Measurements from ENCODE around the gene NRGN. TPM values are rescaled to one million over a fixed set of nuclear protein-coding genes. Genes with fewer than 3 reads are reported as not detected.

The NRGN gene
- total RNA-seq, 4 donors from 2014 or later = 1.0 to 3.2 (median 2.0) TPM

- peak; percentile 92 for ATAC-seq (ENCODE audit: low FRiP score)
- TF ChIP-seq CTCF (IDR thresholded peaks at IDR 0.05) = no peak
- peak; percentile 48 for DNase-seq (ENCODE audit: low spot score)
Observed at GRCh38 chr11:124746621-124747243, 7.0 kb downstream of the NRGN start.

GRCh38 chr11:124747406-124748099 lies 7.8 kb downstream of the NRGN start:
- DNase-seq (ENCODE audit: low spot score) (no peak), ATAC-seq (ENCODE audit: low FRiP score) (no peak)
- TF ChIP-seq CTCF (IDR thresholded peaks at IDR 0.05) = no peak

GRCh38 chr11:124748100-124748418 lies 8.3 kb downstream of the NRGN start:
- ATAC-seq (ENCODE audit: low FRiP score) (no peak), DNase-seq (ENCODE audit: low spot score) (no peak)
- no peak for TF ChIP-seq CTCF (IDR thresholded peaks at IDR 0.05)

GRCh38 chr11:124748481-124749343 lies 9.0 kb downstream of the NRGN start:
- ATAC-seq (ENCODE audit: low FRiP score) (no peak), DNase-seq (ENCODE audit: low spot score) (no peak)
- no peak for TF ChIP-seq CTCF (IDR thresholded peaks at IDR 0.05)

- no peak for ATAC-seq (ENCODE audit: low FRiP score)
- no peak for TF ChIP-seq CTCF (IDR thresholded peaks at IDR 0.05)
- no peak for DNase-seq (ENCODE audit: low spot score)
Observed at GRCh38 chr11:124749912-124750311, 10.2 kb downstream of the NRGN start.

- DNase-seq (ENCODE audit: low spot score) (no peak), ATAC-seq (ENCODE audit: low FRiP score) (no peak)
- no peak for TF ChIP-seq CTCF (IDR thresholded peaks at IDR 0.05)
Observed at GRCh38 chr11:124751391-124751740, 11.6 kb downstream of the NRGN start.

Data from omental fat pad (tissue), 4 donors.